ENCODE measurements around the gene LBH.
A peak's percentile ranks its signal among the peaks of the same experiment; 100 is the strongest.

The LBH gene

GRCh38 chr2:30217644-30218337 lies 13.5 kb upstream of the LBH start:
- no peak for DNase-seq

GRCh38 chr2:30218338-30218713 lies 13.0 kb upstream of the LBH start:
- DNase-seq, result no peak

GRCh38 chr2:30218814-30219213 lies 12.5 kb upstream of the LBH start:
- no peak for DNase-seq

GRCh38 chr2:30219886-30220875 lies 11.2 kb upstream of the LBH start:
- DNase-seq, result no peak

- no peak for DNase-seq
These were observed 9.8 kb upstream of the LBH start for GRCh38 chr2:30221531-30221930.

GRCh38 chr2:30222031-30222430 lies 9.3 kb upstream of the LBH start:
- DNase-seq, result no peak

- no peak for DNase-seq
These were observed 8.5 kb upstream of the LBH start for GRCh38 chr2:30222636-30223360.

GRCh38 chr2:30223413-30223874 lies 7.9 kb upstream of the LBH start:
- DNase-seq, result no peak

- no peak for DNase-seq
These were observed 7.2 kb upstream of the LBH start for GRCh38 chr2:30224151-30224550.

- DNase-seq, result no peak
These were observed 6.1 kb upstream of the LBH start for GRCh38 chr2:30225131-30225762.

- DNase-seq, result no peak
These were observed 4.9 kb upstream of the LBH start for GRCh38 chr2:30226144-30227032.

GRCh38 chr2:30229596-30229995 lies 1.7 kb upstream of the LBH start:
- no peak for DNase-seq

- no peak for DNase-seq
These were observed 680 bp upstream of the LBH start for GRCh38 chr2:30230497-30231211.

GRCh38 chr2:30231996-30232800 lies 864 bp downstream of the LBH start:
- peak; percentile 9 for DNase-seq

GRCh38 chr2:30232801-30233130 lies 1.4 kb downstream of the LBH start:
- no peak for DNase-seq

GRCh38 chr2:30233271-30234009 lies 2.1 kb downstream of the LBH start:
- no peak for DNase-seq

GRCh38 chr2:30234180-30234971 lies 3.0 kb downstream of the LBH start:
- DNase-seq, result no peak

GRCh38 chr2:30235008-30235655 lies 3.8 kb downstream of the LBH start:
- no peak for DNase-seq

Data from NCI-H2227 treated with DMSO at 0.1 percent for 48 hours (cell line).